ENCODE data around the gene PSMA6. TPM values are rescaled to one million over a fixed set of nuclear protein-coding genes. Genes with fewer than 3 reads are reported as not detected.

The PSMA6 gene
- total and polyA plus RNA-seq, 2 of the 13 experiments (the other 11 are each of a cell fraction or from before 2014, with no cell fraction given), result 525 to 1,109 TPM

- TF ChIP-seq CTCF (CRISPR knock-in tag; IDR thresholded peaks at IDR 0.05) (peak; percentile 25; the same call in 1 of the 2 replicates), DRAP1 (CRISPR knock-in tag; IDR thresholded peaks at IDR 0.05) (peak; percentile 98), ZNF607 (CRISPR knock-in tag; IDR thresholded peaks at IDR 0.05; ENCODE audit: borderline replicate concordance) (peak; percentile 94), PITX1 (CRISPR knock-in tag; IDR thresholded peaks at IDR 0.05) (peak; percentile 87), TFAP4 (IDR thresholded peaks at IDR 0.05; ENCODE audit: borderline replicate concordance, low read depth) (peak; percentile 80), ZBTB8A (CRISPR knock-in tag; IDR thresholded peaks at IDR 0.05; ENCODE audit: borderline replicate concordance, low read depth) (no peak), HMGA1 (CRISPR knock-in tag; conservative IDR thresholded peaks at IDR 0.05) (no peak), ZNF878 (CRISPR knock-in tag; IDR thresholded peaks at IDR 0.05) (no peak), ZNF674 (CRISPR knock-in tag; IDR thresholded peaks at IDR 0.05; ENCODE audit: low read depth) (peak; percentile 22; the same call in 1 of the 2 replicates), ATF7-NPFF (CRISPR knock-in tag; IDR thresholded peaks at IDR 0.05; ENCODE audit: low read depth) (peak; percentile 88), ZNF766 (CRISPR knock-in tag; IDR thresholded peaks at IDR 0.05; ENCODE audit: borderline replicate concordance) (peak; percentile 95), SP1 (IDR thresholded peaks at IDR 0.05) (no peak), SP1 (CRISPR knock-in tag; IDR thresholded peaks at IDR 0.05) (peak; percentile 98), SMAD3 (CRISPR knock-in tag; IDR thresholded peaks at IDR 0.05) (peak; percentile 98), NAIF1 (CRISPR knock-in tag; IDR thresholded peaks at IDR 0.05; ENCODE audit: borderline replicate concordance) (no peak), ZNF276 (CRISPR knock-in tag; IDR thresholded peaks at IDR 0.05; ENCODE audit: low read depth) (peak; percentile 98; the same call in 1 of the 2 replicates), ZNF24 (IDR thresholded peaks at IDR 0.05) (no peak), NCOR1 (IDR thresholded peaks at IDR 0.05; ENCODE audit: borderline replicate concordance, low read length) (peak; percentile 51; the same call in 1 of the 2 replicates), ELF4 (CRISPR knock-in tag; IDR thresholded peaks at IDR 0.05; ENCODE audit: borderline replicate concordance) (peak; percentile 96), ZFP37 (CRISPR knock-in tag; IDR thresholded peaks at IDR 0.05; ENCODE audit: borderline replicate concordance) (peak; percentile 78)
Observed at GRCh38 chr14:35292051-35292769, at the start of gene PSMA6 (continued).
